Measurements from ENCODE around the gene TFDP1. TPM values are rescaled to one million over a fixed set of nuclear protein-coding genes. Genes with fewer than 3 reads are reported as not detected.

Gene TFDP1, protein sequence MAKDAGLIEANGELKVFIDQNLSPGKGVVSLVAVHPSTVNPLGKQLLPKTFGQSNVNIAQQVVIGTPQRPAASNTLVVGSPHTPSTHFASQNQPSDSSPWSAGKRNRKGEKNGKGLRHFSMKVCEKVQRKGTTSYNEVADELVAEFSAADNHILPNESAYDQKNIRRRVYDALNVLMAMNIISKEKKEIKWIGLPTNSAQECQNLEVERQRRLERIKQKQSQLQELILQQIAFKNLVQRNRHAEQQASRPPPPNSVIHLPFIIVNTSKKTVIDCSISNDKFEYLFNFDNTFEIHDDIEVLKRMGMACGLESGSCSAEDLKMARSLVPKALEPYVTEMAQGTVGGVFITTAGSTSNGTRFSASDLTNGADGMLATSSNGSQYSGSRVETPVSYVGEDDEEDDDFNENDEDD
- polyA plus RNA-seq (2011; rRNA removed) = 67.3 and 99.8 TPM in 2 replicates
- 31.1 and 39.1 TPM in 2 replicates for polyA minus RNA-seq (2011; rRNA and poly(A)+ RNA removed)

DNA sequence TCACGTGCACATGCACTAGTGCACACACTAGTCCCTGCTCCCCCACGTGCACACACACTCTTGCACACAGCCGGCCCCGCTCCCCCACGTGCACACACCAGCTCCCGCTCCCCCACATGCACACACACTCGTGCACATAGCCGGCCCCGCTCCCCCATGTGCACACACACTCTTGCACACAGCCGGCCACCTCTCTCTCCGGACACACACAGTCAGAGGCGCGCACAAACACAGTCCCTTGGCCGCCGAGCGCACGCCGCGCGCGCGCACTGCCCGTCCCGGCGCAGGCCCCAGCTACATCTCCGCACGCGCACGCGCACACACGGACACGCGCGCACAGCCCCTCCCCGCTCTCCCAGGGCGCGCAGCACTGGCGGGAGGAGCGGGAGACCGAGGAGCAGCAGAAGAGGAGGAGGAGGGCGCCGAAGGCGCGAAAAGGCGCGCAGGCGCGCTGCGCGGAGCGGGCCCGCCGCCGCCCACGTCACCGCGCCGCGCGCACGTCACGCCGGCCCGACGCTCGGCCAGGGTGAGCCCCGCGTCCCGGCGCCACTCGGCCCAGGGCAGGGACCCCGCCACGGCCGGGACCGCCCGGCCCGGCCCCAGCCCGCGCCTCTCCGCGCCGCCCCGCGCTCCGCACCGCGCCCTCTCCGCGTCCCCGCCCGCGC is at the start of gene TFDP1:
TFDP1 (plus strand) TSS at position 549 of the 665 bp plus-strand sequence. CDS start 1,085 bp downstream, outside the sequence.
- CTCF ChIA-PET = no interaction called here

DNA sequence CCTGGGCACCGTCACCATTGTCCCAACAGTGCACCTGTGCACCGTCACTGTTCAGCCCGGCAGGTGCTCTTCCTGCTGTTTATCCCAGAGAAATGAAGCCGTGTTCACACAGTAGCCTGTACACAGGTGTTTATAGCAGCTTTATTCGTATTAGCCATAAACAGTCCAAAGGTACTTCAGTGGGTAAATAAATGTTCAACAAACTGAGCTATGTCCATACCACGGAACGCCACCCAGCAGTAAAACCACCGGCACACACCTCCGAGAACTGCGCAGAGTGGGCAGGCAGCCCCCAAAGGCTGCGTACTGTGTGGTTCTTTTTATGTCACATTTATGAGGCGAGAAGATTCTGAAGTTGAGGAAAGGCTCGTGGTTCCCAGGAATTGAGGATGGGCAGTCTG is 49.2 kb upstream of the TFDP1 start:
- Histone ChIP-seq H3K36me3 (ENCODE audit: control insufficient read depth, insufficient read depth, low read length) (peaks cover 24% of the 10 kb centered on the region), H3K4me3 (ENCODE audit: low read depth, low read length) (no peak overlapping the region), H3K27me3 (ENCODE audit: control insufficient read depth, insufficient read depth, low read length) (no peaks in the 10 kb centered on the region)
- TF ChIP-seq, protein P1, sequence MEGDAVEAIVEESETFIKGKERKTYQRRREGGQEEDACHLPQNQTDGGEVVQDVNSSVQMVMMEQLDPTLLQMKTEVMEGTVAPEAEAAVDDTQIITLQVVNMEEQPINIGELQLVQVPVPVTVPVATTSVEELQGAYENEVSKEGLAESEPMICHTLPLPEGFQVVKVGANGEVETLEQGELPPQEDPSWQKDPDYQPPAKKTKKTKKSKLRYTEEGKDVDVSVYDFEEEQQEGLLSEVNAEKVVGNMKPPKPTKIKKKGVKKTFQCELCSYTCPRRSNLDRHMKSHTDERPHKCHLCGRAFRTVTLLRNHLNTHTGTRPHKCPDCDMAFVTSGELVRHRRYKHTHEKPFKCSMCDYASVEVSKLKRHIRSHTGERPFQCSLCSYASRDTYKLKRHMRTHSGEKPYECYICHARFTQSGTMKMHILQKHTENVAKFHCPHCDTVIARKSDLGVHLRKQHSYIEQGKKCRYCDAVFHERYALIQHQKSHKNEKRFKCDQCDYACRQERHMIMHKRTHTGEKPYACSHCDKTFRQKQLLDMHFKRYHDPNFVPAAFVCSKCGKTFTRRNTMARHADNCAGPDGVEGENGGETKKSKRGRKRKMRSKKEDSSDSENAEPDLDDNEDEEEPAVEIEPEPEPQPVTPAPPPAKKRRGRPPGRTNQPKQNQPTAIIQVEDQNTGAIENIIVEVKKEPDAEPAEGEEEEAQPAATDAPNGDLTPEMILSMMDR (IDR thresholded peaks at IDR 0.05; ENCODE audit: insufficient read depth, low read depth, low read length) = no peak
- ChIA-PET POLR2A (no interaction called here), CTCF (interaction anchor here (2.7 kb wide), 1 partner anchor 11 kb away, joined by 8 read pairs; no protein-coding TSS in a partner anchor)
- DNase-seq (ENCODE audit: low read depth) = no peak

More for the DNA sequence above, at the start of gene TFDP1:
- Histone ChIP-seq H3K27me3 (ENCODE audit: control insufficient read depth, insufficient read depth, low read length) (no peaks in the 10 kb centered on the region), H3K36me3 (ENCODE audit: control insufficient read depth, insufficient read depth, low read length) (peaks cover 9% of the 10 kb centered on the region), H3K4me3 (ENCODE audit: low read depth, low read length) (peak within 1 kb of the TSS; percentile 60)
- POLR2A ChIA-PET = no interaction called here
- DNase-seq (ENCODE audit: low read depth) = peak; percentile 26
- TF ChIP-seq, protein P1 (IDR thresholded peaks at IDR 0.05; ENCODE audit: insufficient read depth, low read depth, low read length) = no peak

DNA sequence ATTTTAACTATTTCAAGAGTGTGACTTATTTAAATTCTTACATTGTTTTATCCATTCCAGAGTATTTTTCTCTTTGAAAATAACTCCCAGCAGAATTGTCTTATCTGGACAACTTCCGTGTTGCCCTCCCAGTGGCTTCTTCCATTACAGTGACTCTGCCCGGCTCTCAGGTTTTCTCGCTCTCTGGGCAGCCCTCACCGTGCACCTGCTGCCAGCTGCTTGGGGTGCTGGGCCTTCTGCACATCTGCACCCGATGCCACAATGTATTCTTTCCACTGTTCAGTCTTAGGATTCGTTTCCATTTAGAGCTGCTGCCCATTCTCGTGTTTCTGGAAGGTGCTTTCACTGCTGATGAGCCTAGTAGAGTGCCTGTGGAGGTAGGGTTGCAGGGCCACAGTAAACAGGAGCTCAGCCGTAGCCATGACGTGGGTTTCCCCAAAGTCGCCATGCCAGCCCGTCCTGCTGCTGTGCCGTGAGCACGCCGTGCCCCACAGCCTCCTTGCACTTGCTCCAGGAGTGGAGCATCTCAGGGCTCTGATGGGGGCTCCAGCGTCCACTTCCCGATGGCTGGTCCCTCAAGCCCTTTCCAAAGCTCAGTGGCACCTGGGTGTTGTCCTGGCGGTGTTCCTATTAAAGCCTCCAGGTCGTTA is 48.0 kb upstream of the TFDP1 start:
- Histone ChIP-seq H3K27me3 (ENCODE audit: control insufficient read depth, insufficient read depth, low read length) (no peaks in the 10 kb centered on the region), H3K4me3 (ENCODE audit: low read depth, low read length) (no peak overlapping the region), H3K36me3 (ENCODE audit: control insufficient read depth, insufficient read depth, low read length) (peaks cover 18% of the 10 kb centered on the region)
- DNase-seq (ENCODE audit: low read depth) = no peak
- ChIA-PET POLR2A (no interaction called here), CTCF (no interaction called here)
- TF ChIP-seq, protein P1 (IDR thresholded peaks at IDR 0.05; ENCODE audit: insufficient read depth, low read depth, low read length) = no peak

DNA sequence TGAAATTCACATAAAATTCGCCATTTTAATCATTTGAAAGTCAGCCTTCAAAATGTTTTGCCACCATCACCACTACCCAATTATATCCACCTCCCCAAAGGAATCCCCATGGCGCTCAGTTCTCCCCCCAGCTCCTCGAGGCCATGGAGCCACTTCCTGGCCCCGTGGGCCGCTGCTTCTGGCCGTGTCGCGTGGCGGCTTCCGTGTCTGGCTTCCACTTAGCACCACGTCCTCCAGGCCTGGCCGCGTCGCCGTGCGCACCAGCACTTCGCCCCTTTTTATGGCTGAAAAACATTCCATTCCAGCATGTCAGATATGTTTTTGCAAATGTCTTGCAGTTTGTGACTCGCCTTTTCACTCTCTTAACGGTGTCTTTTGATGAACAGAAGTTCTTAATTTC is 47.3 kb upstream of the TFDP1 start:
- Histone ChIP-seq H3K36me3 (ENCODE audit: control insufficient read depth, insufficient read depth, low read length) (peaks cover 13% of the 10 kb centered on the region), H3K27me3 (ENCODE audit: control insufficient read depth, insufficient read depth, low read length) (no peaks in the 10 kb centered on the region), H3K4me3 (ENCODE audit: low read depth, low read length) (no peak overlapping the region)
- ChIA-PET POLR2A (no interaction called here), CTCF (no interaction called here)
- DNase-seq (ENCODE audit: low read depth) = no peak
- TF ChIP-seq, protein P1 (IDR thresholded peaks at IDR 0.05; ENCODE audit: insufficient read depth, low read depth, low read length) = no peak
